Neutrophil (primary cell): ENCODE results near the gene FBXO5.

Experiments used
- H3K27ac ChIP-seq: fragments of 200-600 bp; sonication (generic); 2 replicates; pipeline ENCODE4 v1.5.1; 2016; ENCODE audit warnings: mild to moderate bottlenecking, moderate library complexity
- H3K27me3 ChIP-seq: fragments of 200-600 bp; sonication (generic); 2 replicates; pipeline ENCODE4 v1.6.0; 2016; ENCODE audit warnings: mild to moderate bottlenecking
- H3K36me3 ChIP-seq: fragments of 200-600 bp; sonication (generic); 2 replicates; pipeline ENCODE4 v1.5.1; 2017
- H3K4me1 ChIP-seq, 2 experiments: fragments of 200-600 bp in 1 of 2; sonication (generic) in 1 of 2; 1 replicate in 1 of 2; 2 replicates in 1 of 2; pipeline versions ENCODE4 v1.5.1 to v1.6.1; 2013 to 2016; ENCODE audit warnings: low read depth in 1 of 2, low read length in 1 of 2, mild to moderate bottlenecking in 1 of 2, moderate library complexity in 1 of 2; ENCODE audit not compliant: control insufficient read depth in 1 of 2, insufficient read depth in 1 of 2
- H3K4me3 ChIP-seq, 2 experiments: fragments of 200-600 bp in 1 of 2; sonication (generic) in 1 of 2; 1 replicate in 1 of 2; 2 replicates in 1 of 2; pipeline ENCODE4 v1.5.1; 2013 to 2016; ENCODE audit warnings: low read depth in 1 of 2, low read length in 1 of 2, mild to moderate bottlenecking in 1 of 2, moderate library complexity in 1 of 2
- H3K9me3 ChIP-seq: fragments of 200-600 bp; sonication (generic); 2 replicates; pipeline ENCODE4 v1.5.1; 2016
- CTCF ChIP-seq: fragments of 200-600 bp; sonication (generic); IDR thresholded peaks from 2 replicates; pipeline ENCODE4 v1.5.1; 2016; ENCODE audit warnings: antibody characterized with exemption

The FBXO5 gene

GRCh38 chr6:152957796-152958195, 25.0 kb downstream of the FBXO5 start:
- Histone ChIP-seq H3K27ac (no peak overlapping the region), H3K27me3 (no peaks in the 10 kb centered on the region), H3K36me3 (no peaks in the 10 kb centered on the region), H3K4me1 (no peaks in the 10 kb centered on the region), H3K4me3 (no peak overlapping the region), H3K9me3 (no peaks in the 10 kb centered on the region)
- TF ChIP-seq CTCF: no peak

GRCh38 chr6:152954443-152954842, 28.4 kb downstream of the FBXO5 start:
- no peak overlapping the region for H3K4me3 ChIP-seq
- no peak for TF ChIP-seq CTCF
- no peaks in the 10 kb centered on the region for H3K9me3 ChIP-seq
- peaks cover 18% of the 10 kb centered on the region for H3K27me3 ChIP-seq
- no peaks in the 10 kb centered on the region for H3K4me1 ChIP-seq
- H3K27ac ChIP-seq: no peak overlapping the region
- H3K36me3 ChIP-seq: no peaks in the 10 kb centered on the region

- Histone ChIP-seq H3K4me3 (no peak overlapping the region), H3K27ac (no peak overlapping the region), H3K27me3 (peaks cover 21% of the 10 kb centered on the region), H3K4me1 (no peaks in the 10 kb centered on the region), H3K9me3 (no peaks in the 10 kb centered on the region), H3K36me3 (no peaks in the 10 kb centered on the region)
- no peak for TF ChIP-seq CTCF
These were observed 29.9 kb downstream of the FBXO5 start for GRCh38 chr6:152952866-152953509.

- Histone ChIP-seq H3K36me3 (no peaks in the 10 kb centered on the region), H3K27me3 (peaks cover 22% of the 10 kb centered on the region), H3K4me1 (no peaks in the 10 kb centered on the region), H3K4me3 (no peak overlapping the region), H3K27ac (no peak overlapping the region), H3K9me3 (no peaks in the 10 kb centered on the region)
- no peak for TF ChIP-seq CTCF
These were observed 30.8 kb downstream of the FBXO5 start for GRCh38 chr6:152952045-152952444.

- H3K27ac ChIP-seq: no peak overlapping the region
- no peaks in the 10 kb centered on the region for H3K4me1 ChIP-seq
- no peaks in the 10 kb centered on the region for H3K36me3 ChIP-seq
- no peaks in the 10 kb centered on the region for H3K9me3 ChIP-seq
- TF ChIP-seq CTCF: no peak
- H3K27me3 ChIP-seq: peaks cover 27% of the 10 kb centered on the region
- no peak overlapping the region for H3K4me3 ChIP-seq
These were observed 32.6 kb downstream of the FBXO5 start for GRCh38 chr6:152950240-152950639.
